HG02798 (cell line): Measurements from ENCODE around the gene RNF126.
"Not testable (repeated sequence)": the region's sequence is repeated elsewhere in the genome, so short reads cannot be mapped to it uniquely, and the experiment has no call there.

Experiments
- ATAC-seq: cut with Tn5 transposase; IDR thresholded peaks from one replicate; pipeline ENCODE4 v1.9.1; 2021; ENCODE audit warnings: mild to moderate bottlenecking; ENCODE audit not compliant: unreplicated experiment, poor library complexity

Gene RNF126

DNA sequence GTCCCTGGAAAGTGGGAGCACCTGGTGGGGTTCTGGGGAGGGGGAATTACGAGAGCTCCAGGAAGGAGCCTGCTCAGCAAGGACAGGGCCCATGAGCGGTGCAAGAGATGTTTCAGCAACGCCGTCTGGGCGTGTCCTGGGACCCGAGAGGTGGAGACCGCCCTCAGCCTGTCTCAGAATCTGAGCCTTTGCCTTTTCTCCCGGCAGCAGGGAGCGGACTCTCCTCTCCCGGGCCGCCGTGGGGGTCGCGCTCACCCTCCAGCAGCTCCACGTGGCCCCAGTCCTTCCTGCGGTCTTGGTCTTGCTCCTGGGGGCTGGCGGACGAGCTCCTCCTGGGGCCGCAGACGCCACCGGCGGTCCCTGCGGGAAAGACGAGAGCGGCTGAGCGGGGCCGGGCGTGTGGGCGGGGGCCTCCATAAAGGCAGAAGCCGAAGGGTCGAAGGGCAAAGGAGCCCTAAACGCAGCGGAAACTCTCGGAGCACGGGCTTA is 30.4 kb downstream of the RNF126 start:
- peak; percentile 10 for ATAC-seq

DNA sequence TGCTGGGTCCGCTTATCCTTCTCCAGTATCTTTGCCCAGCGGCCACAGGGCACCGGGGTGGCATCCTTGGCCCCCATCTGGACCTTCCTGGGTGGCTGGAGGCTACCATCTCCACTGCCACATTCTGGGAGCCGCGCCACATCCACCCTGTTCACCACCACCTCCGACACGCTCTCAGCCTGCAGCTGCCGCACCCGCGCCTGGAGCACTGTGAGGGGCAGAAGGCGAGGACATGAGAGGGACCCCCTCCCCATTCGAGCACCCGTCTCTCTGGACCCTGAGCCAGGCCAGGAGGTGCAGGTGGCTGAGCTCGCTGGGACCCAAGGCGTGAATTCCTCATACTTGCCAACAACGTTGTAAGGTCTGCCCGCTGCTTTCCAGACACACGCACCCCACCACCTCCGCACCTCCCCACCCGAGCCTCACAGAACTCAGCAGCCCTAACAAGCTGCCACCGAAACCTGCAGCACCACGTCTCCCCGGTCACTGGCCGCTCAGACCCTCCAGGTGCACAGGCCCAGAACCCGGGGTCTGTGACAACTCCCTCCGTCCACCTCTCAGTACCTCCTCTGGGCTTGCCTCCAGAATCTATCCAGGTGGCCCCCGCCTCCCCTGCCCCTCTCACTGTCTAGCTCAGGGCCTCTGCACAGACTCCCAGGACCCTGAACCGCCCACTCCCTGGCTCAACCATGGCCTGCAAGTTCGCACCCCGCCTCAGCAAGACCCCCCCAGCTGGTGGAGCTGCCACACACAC is 32.9 kb downstream of the RNF126 start:
- ATAC-seq = no peak

DNA sequence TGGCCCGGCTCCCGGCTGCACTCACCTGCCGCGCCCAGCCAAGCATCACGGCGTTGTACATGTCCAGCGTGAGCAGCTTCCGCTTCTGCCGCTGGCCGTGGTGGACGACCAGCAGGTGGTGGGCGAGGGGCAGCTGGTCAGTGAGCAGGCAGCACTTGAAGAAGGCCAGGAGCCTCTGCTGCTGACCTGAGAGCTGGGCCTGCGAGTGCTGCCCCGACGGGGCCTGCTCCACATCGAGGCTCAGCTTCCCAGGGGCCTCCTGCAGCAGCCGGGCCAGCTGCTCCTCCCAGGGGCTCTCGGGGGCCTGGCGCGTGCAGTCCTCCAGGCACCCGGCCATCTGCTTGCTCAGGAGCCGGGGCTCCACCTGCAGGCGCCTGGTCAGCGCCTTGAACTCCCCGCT is 33.5 kb downstream of the RNF126 start:
- ATAC-seq = not testable (repeated sequence)

DNA sequence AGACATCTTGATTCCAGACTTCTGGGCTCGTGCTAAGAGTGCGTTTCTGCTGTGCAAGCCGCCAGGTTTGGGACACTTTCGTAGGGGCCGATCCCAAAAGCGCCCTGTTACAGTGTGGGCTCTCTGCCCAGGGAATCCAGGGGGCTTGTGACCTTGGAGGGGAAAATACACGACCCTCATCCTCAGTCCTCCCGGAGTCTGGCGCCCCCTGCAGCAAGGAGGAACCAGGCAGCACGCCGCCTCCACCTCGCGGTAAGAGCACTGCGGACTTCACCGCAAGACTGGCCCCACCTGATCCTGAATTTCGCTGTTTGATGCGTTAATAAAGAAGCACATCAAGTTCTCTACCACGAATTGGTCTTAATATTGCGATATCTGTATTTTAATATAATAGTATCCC is 34.8 kb downstream of the RNF126 start:
- no peak for ATAC-seq

DNA sequence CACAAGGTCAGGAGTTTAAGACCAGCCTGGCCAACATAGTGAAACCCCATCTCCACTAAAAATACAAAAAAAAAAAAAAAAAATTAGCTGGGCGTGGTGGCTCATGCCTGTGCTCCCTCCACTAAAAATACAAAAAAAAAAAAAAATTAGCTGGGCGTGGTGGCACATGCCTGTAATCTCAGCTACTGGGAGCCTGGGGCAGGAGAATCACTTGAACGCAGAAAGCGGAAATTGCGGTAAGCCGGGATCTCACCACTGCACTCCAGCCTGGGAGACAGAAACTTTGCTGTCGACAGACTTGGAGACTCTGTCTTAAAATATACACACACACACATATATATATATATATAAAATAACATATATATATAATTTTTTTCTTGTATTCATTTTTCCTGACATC is 36.4 kb downstream of the RNF126 start:
- not testable (repeated sequence) for ATAC-seq

DNA sequence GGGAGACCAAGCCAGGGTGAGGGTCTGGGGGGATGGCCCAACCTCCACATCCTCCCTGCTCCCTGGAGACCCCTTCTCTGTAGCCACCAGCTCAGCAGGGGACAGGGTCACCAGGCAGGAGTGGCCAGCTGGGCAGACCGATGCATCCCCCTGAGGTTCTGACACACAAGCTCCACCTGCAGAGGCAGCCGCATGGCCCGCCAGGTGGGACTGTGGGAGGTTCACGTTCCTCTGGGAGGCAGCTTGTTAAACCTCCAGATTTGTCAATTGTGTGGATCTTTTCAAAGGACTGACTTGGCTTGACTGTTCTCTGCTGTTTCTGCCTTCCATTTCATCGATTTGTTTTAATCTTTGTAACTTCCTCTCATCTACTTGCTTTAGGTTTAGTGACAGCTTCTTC is 37.8 kb downstream of the RNF126 start:
- ATAC-seq = no peak

DNA sequence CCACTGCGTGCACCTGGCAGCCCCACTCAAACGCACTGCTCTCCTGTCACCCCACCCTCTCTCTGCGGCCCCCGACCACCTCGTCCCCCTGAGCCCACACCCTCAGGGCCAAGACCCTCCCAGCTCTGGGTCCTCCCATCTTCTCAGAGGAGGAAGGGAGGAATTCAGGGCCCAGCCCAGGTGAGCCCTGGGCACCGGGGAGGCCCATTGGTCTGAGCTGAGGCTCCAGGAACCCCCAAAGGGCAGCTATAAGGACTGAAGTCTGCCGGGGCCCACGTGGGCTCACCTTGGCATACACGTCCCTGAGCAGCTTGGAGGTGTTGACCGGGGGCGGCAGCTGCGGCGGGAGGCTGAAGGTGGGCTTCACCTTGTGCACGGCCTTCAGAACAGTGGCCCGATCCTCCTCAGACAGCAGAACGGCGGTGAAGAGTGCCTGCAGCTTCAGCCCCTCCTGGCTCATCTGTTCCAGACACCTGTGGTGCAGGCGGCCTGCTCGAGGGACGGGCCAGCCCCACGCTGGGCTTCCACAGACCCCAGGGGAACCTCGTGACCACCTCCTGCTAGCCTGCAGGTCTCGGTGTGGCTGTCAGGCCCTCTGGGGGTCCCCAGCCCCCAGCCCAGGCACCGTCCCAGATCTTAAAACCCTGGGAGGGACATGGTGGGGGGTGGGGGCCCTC is 38.4 kb downstream of the RNF126 start:
- no peak for ATAC-seq

DNA sequence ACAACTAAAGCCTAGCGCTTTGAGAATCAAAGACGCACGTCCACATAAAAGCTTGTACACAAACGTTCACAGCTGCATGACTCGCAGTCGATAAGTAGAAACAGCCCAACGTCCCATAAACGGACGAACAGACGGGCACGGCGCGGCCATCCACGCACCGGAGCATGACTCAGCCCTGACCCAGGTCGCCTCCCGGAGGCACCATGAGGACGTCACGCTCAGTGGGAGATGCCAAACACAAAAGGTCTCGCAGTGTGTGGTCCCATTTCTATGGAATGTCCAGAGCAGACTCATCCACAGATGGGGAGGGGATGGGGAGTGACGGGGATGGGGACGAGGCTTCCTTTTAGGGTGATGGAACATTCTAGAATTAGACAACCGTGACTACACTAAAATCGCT is 39.0 kb downstream of the RNF126 start:
- no peak for ATAC-seq

DNA sequence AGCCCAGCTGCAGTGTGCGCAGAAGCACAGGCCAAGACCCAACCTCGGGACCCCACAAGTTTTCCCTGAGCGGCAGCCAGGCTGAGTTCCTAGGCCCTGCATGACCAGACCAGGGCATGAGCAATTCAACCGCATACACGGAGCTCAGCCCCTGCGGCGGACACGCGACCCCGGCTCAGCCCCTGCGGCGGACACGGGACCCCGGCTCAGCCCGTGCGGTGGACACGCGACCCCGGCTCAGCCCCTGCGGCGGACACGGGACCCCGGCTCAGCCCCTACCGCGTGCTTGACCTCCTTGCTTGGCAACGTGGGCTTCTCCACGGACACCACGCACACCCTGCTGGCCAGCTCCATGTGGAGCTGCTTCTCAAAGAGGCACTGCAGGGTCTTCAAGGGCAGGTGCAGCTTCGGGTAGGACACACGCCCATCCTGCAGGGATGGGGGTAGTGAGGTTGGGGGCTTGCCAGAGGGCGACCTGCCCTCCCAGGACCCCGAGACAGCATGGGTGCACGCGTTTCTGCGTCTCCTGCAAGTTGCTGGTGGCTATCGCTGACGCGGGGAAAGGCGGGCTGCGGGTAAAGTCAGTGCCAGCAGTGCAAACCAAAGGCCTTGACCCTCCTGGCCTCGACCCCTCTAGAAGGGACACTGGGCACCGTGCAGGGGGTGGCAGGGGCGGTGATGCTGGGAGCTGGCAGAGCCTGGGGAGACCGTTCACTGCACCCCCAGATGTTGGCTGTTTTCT is 39.7 kb downstream of the RNF126 start:
- no peak for ATAC-seq

DNA sequence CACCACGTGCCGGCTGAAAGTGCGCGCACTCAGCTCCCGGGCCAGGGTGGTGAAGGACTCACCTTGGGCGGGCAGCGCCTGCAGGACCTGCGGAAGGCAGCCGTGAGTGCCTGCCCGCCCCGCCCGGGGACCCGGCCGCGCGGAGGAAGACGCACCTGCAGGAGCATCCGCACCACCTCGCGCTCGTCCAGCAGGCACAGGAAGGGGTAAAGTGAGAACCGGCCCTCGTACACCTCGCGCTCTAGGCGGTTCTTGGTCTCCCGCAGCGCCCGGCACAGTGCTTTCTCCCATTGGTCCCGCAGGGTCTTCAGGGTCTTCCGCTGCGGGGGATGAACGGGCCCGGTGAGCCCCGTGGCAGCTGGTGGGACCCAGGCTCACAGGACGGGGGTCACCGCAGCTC is 40.3 kb downstream of the RNF126 start:
- ATAC-seq = no peak

DNA sequence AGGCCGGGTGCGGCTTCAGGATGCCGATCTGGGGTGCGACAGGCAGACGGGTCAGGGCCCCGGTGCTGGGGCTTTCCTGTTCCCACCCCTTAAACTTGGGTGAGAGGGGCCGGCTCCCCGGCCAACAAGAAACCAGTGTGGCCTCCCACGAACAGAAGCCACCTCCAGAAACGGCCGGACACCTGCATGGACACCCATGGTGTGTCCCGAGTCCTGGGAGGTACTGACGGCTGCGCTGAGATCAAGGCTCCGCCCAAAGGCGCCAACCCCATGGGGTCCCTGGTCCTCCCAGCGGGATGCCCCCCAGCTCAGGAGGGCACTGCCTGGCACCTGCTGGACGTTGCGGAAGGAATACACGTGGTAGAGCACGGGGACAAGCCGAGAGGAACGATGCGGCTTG is 41.2 kb downstream of the RNF126 start:
- ATAC-seq = no peak

DNA sequence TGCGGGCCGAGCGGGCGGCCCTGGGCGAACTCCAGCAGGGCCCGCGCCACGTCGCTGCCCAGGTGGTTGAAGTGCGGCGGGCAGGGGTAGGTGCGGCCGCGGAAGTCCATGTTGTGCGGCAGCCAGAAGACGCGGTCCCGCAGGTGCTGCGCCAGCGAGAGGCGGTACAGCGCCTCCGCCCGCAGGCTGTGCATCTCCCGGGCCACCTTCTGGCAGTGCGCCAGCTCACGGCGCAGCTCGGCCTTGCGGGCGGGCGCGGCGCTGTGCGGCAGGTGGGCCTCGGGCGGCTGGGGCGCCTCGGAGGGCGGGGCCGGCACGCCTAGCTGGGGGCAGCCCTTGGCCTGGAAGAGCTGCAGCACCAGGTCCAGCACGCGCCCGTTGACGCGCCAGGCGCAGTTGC is 41.8 kb downstream of the RNF126 start:
- not testable (repeated sequence) for ATAC-seq

DNA sequence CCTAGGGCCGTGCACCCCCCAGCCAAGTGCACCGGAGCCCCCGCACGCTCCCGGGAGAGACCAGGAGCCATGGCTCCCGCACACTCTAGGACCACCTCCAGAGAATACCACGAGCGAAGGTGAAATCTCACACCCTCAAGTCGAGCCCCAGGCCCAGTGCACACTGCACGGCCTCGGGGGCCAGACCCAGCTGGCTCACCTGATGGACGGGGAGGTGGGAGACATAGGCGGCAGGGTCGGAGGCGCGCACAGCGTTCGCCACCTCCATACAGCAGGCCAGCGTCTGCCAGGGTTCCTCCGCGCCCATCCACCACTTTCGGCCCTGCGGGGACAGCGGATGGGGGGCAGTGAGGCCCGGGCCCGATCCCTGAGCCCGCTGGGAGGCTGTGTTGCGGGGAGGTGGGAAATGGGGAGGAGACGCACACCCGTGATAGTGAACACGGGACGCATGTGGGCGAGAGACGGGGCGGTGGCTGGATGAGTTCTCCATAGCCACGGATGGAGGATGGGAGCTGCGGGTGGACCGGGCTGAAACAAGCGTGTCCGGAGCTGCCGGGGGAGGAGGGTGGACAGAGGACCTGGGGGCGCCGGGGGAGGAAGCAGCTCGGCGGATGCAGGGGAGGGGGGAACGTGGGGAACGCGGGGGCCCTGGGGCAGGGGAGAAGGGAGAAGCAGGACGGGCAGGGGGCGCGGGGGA is 42.7 kb downstream of the RNF126 start:
- no peak for ATAC-seq

DNA sequence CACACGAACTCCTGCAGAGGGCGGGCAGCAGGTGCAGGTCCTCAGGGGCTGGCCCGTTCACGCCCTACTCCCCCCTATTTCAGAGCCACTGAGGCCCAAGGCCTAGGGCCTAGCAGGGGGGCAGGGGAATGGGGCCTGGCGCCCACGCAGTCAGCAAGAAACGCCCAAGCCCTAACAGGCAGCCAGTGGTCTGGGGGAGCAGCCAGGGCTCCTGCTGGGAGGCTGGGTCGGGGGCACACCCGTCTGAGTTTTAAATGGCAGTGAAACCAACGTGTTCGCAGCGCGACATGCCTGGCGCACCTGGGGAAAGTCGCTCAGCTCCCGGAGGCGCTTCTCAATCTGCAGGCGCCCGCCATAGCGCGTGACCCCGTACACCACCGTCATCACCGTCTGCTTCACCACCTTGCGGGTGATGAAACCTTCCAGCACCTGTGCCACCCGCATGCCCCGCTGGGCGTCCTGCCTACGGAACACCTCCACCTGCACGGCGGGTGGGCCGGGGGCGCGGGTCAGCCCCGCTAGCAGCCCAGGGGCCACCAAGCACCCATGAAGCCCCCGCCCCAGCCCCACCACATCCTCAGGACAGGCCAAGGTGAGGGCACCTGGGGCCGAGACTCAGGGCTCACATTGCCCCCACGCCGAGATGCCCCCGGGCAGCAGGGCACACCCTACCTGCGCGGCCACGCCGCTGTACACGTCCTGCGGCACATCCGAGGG is 43.6 kb downstream of the RNF126 start:
- no peak for ATAC-seq

DNA sequence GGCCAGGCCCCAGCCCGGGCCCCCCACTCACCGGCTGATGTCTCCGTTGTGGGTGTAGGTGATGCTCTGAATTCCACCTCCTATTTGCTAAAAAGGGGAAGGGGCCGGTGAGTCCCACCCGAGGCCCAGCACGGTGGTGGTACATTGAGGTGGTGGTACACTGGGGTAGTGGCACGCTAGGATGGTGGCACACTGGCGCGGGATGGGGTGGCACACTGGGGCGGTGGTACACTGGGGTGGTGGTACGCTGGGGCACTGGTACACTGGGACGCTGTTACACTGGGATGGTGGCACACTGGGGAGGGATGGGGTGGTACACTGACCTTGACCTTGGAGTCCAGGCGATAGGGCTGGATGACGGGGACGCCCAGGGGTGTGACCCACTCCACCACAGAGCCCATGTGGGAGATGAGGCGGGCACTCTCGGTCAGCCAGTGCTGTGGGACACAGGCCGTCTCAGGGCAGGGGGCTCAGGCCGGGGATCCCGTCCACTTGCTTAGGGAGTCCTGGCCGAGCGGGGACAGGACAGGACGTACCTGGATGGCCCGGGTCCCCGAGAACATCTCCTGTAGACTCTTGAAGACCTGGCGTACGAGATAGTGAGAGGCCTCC is 44.2 kb downstream of the RNF126 start:
- ATAC-seq = no peak

DNA sequence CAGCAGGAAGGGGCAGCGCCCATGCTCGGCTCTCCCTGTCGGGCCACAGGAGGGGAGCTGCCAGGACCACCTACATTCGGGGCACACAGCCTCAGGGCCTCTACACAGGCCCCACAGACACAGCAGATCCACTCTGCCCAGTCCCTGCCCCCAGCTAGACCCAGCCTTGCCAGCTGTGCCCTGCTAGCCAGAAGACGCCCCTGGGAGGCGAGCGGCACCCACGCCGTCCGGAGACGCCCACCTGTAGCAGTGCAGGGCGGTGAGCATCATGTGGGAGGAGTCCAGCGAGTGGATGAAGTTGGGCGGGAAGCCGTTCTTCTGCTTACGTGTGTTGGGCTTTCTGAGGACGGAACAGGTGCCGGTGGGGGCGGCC is 44.8 kb downstream of the RNF126 start:
- ATAC-seq = no peak

DNA sequence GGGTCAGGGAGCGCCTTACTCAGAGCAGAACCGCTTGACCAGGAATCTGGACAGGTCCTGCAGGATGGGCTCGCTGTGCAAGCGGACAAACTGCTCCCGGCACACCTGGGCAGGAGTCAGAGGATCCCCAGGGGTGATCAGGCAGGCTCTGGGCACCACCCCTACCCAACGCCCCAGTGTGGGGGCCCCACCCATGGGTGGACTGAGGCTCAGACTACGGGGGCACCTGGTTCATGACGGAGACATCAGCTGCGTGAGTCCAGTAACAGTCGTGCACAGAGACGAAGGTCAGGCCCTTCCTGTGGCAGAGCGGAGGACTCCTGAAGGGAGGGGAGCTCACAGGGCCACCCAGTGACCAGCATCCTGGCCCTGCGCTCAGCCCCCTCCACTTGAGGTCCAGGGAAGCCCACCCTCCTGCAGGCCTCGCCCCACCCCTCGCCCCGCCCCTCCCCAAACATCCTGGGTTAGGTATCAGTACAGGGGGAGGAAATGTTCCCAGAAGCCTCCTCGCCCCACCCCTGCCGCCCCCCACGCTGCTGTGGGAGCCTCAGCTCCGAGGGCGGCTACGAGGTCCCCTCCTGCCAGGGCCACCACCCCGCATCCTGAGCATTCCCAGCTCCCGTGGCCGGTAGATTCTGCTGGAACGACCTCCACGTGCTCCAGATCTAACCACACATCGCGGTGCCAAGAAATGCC is 45.3 kb downstream of the RNF126 start:
- ATAC-seq = no peak

DNA sequence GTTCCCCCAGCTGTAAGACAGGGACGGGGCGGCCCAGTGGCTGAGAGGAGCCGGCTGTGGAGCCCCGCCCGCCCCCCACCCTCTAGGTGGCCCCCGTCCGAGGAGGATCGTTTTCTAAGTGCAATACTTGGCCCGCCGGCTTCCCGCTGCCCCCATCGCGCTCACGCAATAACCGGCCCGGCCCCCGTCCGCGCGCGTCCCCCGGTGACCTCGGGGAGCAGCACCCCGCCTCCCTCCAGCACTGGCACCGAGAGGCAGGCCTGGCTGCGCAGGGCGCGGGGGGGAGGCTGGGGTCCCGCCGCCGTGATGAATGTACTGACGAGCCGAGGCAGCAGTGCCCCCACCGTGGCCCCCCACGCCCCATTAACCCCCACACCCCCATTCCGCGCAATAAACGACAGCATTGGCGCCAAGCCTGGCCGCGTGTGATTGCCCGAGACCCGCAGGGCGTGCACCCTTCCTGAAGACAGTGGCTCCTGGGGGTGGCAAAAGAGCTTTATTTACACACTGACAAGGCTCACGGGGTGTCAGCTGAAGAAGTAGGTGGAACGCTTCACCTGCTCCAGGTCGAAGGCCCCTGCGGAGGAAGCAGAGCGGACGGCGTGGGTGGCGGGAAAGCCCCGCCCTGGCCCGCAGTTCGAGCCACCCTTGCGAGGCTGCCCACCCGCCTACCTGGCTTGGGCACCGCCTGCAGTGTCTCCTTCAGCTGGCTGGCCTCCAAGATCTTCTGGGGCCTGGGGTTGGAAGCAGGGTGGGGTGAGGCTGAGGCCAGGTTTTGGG is 46.1 kb downstream of the RNF126 start:
- ATAC-seq = no peak
